ENCODE data around the gene CLEC16A.
"Not testable (repeated sequence)": the region's sequence is repeated elsewhere in the genome, so short reads cannot be mapped to it uniquely, and the experiment has no call there.

CLEC16A gene

GRCh38 chr16:10926867-10927266, 17.5 kb upstream of the CLEC16A start:
- Histone ChIP-seq H3K79me2 (ENCODE audit: insufficient read depth, low read depth) (0 out of 2 replicates have a peak, but pooled peaks cover 1% of the 10 kb centered on the region), H3K4me2 (no peak overlapping the region), H3K36me3 (ENCODE audit: insufficient read depth) (no peaks in the 10 kb centered on the region), H3K9ac (no peak overlapping the region), H3K27me3 (ENCODE audit: insufficient read depth, low read depth) (no peaks in the 10 kb centered on the region), H3K4me3 (IDR thresholded peaks at IDR 0.05; ENCODE audit: insufficient read depth, low read depth, low read length) (no peak overlapping the region), H3K27ac (no peak overlapping the region), H4K20me1 (ENCODE audit: insufficient read depth) (no peaks in the 10 kb centered on the region), H2AFZ (ENCODE audit: low read depth) (no peak overlapping the region), H3K4me1 (ENCODE audit: low read depth, poor library complexity, severe bottlenecking) (peaks cover 7% of the 10 kb centered on the region)
- TF ChIP-seq CTCF (conservative IDR thresholded peaks at IDR 0.05; ENCODE audit: low read depth, low read length): no peak

- Histone ChIP-seq H3K27me3 (ENCODE audit: insufficient read depth, low read depth) (no peaks in the 10 kb centered on the region), H3K36me3 (ENCODE audit: insufficient read depth) (no peaks in the 10 kb centered on the region)
These were observed 16.8 kb upstream of the CLEC16A start for GRCh38 chr16:10927497-10928112.

GRCh38 chr16:10929097-10929496, 15.3 kb upstream of the CLEC16A start:
- not testable (repeated sequence) for H3K36me3 ChIP-seq (ENCODE audit: insufficient read depth); H3K79me2 ChIP-seq (ENCODE audit: insufficient read depth, low read depth); H4K20me1 ChIP-seq (ENCODE audit: insufficient read depth); H3K27me3 ChIP-seq (ENCODE audit: insufficient read depth, low read depth); H3K4me2 ChIP-seq; H2AFZ ChIP-seq (ENCODE audit: low read depth); H3K4me3 ChIP-seq (IDR thresholded peaks at IDR 0.05; ENCODE audit: insufficient read depth, low read depth, low read length); H3K27ac ChIP-seq; H3K9ac ChIP-seq; H3K4me1 ChIP-seq (ENCODE audit: low read depth, poor library complexity, severe bottlenecking)

More at GRCh38 chr16:10927497-10928112, 16.8 kb upstream of the CLEC16A start:
- Histone ChIP-seq H3K4me1 (ENCODE audit: low read depth, poor library complexity, severe bottlenecking) (peaks cover 7% of the 10 kb centered on the region), H4K20me1 (ENCODE audit: insufficient read depth) (no peaks in the 10 kb centered on the region), H3K4me3 (IDR thresholded peaks at IDR 0.05; ENCODE audit: insufficient read depth, low read depth, low read length) (no peak overlapping the region), H2AFZ (ENCODE audit: low read depth) (no peak overlapping the region), H3K79me2 (ENCODE audit: insufficient read depth, low read depth) (0 out of 2 replicates have a peak, but pooled peaks cover 5% of the 10 kb centered on the region), H3K4me2 (no peak overlapping the region), H3K9ac (no peak overlapping the region), H3K27ac (no peak overlapping the region)
- no peak for TF ChIP-seq CTCF (conservative IDR thresholded peaks at IDR 0.05; ENCODE audit: low read depth, low read length)

GRCh38 chr16:10929853-10930754, 14.3 kb upstream of the CLEC16A start:
- Histone ChIP-seq H3K4me1 (ENCODE audit: low read depth, poor library complexity, severe bottlenecking) (peaks cover 7% of the 10 kb centered on the region), H2AFZ (ENCODE audit: low read depth) (no peak overlapping the region), H3K4me3 (IDR thresholded peaks at IDR 0.05; ENCODE audit: insufficient read depth, low read depth, low read length) (no peak overlapping the region), H3K36me3 (ENCODE audit: insufficient read depth) (no peaks in the 10 kb centered on the region), H3K79me2 (ENCODE audit: insufficient read depth, low read depth) (0 out of 2 replicates have a peak, but pooled peaks cover 5% of the 10 kb centered on the region), H3K4me2 (no peak overlapping the region), H3K27ac (no peak overlapping the region), H4K20me1 (ENCODE audit: insufficient read depth) (no peaks in the 10 kb centered on the region), H3K9ac (no peak overlapping the region), H3K27me3 (ENCODE audit: insufficient read depth, low read depth) (no peaks in the 10 kb centered on the region)
- no peak for TF ChIP-seq CTCF (conservative IDR thresholded peaks at IDR 0.05; ENCODE audit: low read depth, low read length)

- Histone ChIP-seq H4K20me1 (ENCODE audit: insufficient read depth) (no peaks in the 10 kb centered on the region), H3K4me3 (IDR thresholded peaks at IDR 0.05; ENCODE audit: insufficient read depth, low read depth, low read length) (no peak overlapping the region), H3K36me3 (ENCODE audit: insufficient read depth) (no peaks in the 10 kb centered on the region), H3K79me2 (ENCODE audit: insufficient read depth, low read depth) (0 out of 2 replicates have a peak, but pooled peaks cover 5% of the 10 kb centered on the region), H3K27me3 (ENCODE audit: insufficient read depth, low read depth) (no peaks in the 10 kb centered on the region), H3K4me1 (ENCODE audit: low read depth, poor library complexity, severe bottlenecking) (peaks cover 7% of the 10 kb centered on the region), H3K27ac (no peak overlapping the region), H3K4me2 (no peak overlapping the region), H2AFZ (ENCODE audit: low read depth) (no peak overlapping the region), H3K9ac (no peak overlapping the region)
- TF ChIP-seq CTCF (conservative IDR thresholded peaks at IDR 0.05; ENCODE audit: low read depth, low read length): no peak
These were observed 13.6 kb upstream of the CLEC16A start for GRCh38 chr16:10930755-10931093.
